ENCODE measurements around the gene TPGS2. TPM values are rescaled to one million over a fixed set of nuclear protein-coding genes. Genes with fewer than 3 reads are reported as not detected.

Gene TPGS2
- polyA plus RNA-seq, 2 of the 4 experiments (the other 2 are of a cell fraction): 71.9 to 143 TPM

DNA sequence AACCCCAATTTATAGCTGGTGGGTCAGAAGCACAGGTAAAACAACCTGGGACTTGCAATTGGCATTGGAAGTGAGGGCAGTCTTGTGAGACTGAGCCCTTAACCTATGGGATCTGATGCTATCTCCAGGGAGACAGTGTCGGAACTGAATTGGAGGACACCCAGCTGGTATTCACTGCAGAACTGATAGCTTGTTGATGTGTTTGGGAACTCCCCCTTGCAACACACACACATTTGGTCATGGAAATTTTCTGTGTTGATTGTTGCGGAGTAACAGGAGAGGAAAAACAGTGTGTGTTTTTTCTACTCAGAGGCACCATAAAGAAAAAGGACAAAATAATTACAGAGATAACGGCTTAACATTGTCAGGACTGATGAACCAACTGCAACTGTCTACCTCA is 16.1 kb downstream of the TPGS2 start:
- DNase-seq (ENCODE audit: low read depth in 1 of 2, low spot score in 1 of 2) (no peak), ATAC-seq (no peak), FAIRE-seq (no peak)
- H3K4me3 ChIP-seq: no peak overlapping the region
- TF ChIP-seq, protein P1, sequence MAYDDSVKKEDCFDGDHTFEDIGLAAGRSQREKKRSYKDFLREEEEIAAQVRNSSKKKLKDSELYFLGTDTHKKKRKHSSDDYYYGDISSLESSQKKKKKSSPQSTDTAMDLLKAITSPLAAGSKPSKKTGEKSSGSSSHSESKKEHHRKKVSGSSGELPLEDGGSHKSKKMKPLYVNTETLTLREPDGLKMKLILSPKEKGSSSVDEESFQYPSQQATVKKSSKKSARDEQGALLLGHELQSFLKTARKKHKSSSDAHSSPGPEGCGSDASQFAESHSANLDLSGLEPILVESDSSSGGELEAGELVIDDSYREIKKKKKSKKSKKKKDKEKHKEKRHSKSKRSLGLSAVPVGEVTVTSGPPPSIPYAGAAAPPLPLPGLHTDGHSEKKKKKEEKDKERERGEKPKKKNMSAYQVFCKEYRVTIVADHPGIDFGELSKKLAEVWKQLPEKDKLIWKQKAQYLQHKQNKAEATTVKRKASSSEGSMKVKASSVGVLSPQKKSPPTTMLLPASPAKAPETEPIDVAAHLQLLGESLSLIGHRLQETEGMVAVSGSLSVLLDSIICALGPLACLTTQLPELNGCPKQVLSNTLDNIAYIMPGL (CRISPR knock-in tag; IDR thresholded peaks at IDR 0.05; ENCODE audit: borderline replicate concordance): no peak
- TF ChIP-seq RNF2 (IDR thresholded peaks at IDR 0.05; ENCODE audit: borderline replicate concordance, low read depth) (no peak), EP300 (IDR thresholded peaks at IDR 0.05) (no peak), CHD2 (IDR thresholded peaks at IDR 0.05; ENCODE audit: low read length, partially characterized antibody) (no peak), PHF8 (IDR thresholded peaks at IDR 0.05; ENCODE audit: borderline replicate concordance, low read depth) (no peak), ZFP36 (IDR thresholded peaks at IDR 0.05; ENCODE audit: borderline replicate concordance, partially characterized antibody) (no peak), ZNF302 (CRISPR knock-in tag; IDR thresholded peaks at IDR 0.05) (no peak), RARB (CRISPR knock-in tag; IDR thresholded peaks at IDR 0.05) (no peak), NR3C1 (IDR thresholded peaks at IDR 0.05) (no peak), FOSL2 (IDR thresholded peaks at IDR 0.05) (no peak), FOSL2 (CRISPR knock-in tag; IDR thresholded peaks at IDR 0.05) (no peak), TFCP2L1 (CRISPR knock-in tag; IDR thresholded peaks at IDR 0.05) (no peak), KDM1A (IDR thresholded peaks at IDR 0.05; ENCODE audit: low read depth) (no peak)
- TF ChIP-seq, protein P2, sequence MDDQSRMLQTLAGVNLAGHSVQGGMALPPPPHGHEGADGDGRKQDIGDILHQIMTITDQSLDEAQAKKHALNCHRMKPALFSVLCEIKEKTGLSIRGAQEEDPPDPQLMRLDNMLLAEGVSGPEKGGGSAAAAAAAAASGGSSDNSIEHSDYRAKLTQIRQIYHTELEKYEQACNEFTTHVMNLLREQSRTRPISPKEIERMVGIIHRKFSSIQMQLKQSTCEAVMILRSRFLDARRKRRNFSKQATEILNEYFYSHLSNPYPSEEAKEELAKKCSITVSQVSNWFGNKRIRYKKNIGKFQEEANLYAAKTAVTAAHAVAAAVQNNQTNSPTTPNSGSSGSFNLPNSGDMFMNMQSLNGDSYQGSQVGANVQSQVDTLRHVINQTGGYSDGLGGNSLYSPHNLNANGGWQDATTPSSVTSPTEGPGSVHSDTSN (IDR thresholded peaks at IDR 0.05): no peak
- 85% methylated on average over 3 of the region's 3 CpGs for WGBS (ENCODE audit: missing lambda C conversion rate)
- H3K4me1 ChIP-seq: no peaks in the 10 kb centered on the region
- no peak overlapping the region for H3K4me2 ChIP-seq
- no peaks in the 10 kb centered on the region for H3K9me3 ChIP-seq
- CTCF ChIA-PET: interaction anchor here (0.9 kb wide), 1 partner anchor 8 kb away, joined by 3 read pairs; no protein-coding TSS in a partner anchor
- no peak overlapping the region for H3K27ac ChIP-seq
- POLR2A ChIA-PET: no interaction called here

DNA sequence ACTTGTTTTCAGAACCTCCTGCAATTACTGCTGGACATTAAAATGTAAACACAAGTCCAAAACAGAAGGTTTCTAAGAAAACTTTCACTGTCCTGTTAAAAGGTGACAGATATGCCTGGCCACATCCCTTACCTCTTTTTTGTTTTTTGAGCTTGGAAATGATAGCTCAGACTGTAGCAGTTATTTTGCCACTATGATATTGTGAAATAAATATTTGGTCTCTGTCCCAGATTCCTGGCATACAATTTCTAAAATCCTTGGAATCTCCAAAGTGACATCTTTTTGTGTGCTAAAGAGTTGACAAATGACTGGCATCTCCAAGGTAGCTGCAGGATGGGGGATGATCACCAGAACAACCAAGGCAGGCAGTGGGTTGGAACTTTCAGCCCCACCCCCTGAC is 16.8 kb downstream of the TPGS2 start:
- ChIA-PET POLR2A (no interaction called here), CTCF (interaction anchor here (0.9 to 1.4 kb wide), 2 partner anchors 9 to 17 kb away, joined by 3 read pairs; partner anchors contain the start of genes KIAA1328 and TPGS2)
- H3K4me1 ChIP-seq: no peaks in the 10 kb centered on the region
- no peak overlapping the region for H3K27ac ChIP-seq
- FAIRE-seq (no peak), ATAC-seq (no peak), DNase-seq (ENCODE audit: low read depth in 1 of 2, low spot score in 1 of 2) (no peak)
- H3K9me3 ChIP-seq: no peaks in the 10 kb centered on the region
- H3K4me3 ChIP-seq: no peak overlapping the region
- no peak for TF ChIP-seq HOXB5 (CRISPR knock-in tag; IDR thresholded peaks at IDR 0.05)
- no peak for TF ChIP-seq SMC3 (IDR thresholded peaks at IDR 0.05)
- no peak for TF ChIP-seq HDAC2 (IDR thresholded peaks at IDR 0.05)
- no peak for TF ChIP-seq MYC (IDR thresholded peaks at IDR 0.05; ENCODE audit: borderline replicate concordance, low read length)
- no peak for TF ChIP-seq CBX8 (IDR thresholded peaks at IDR 0.05)
- no peak for TF ChIP-seq CHD4 (IDR thresholded peaks at IDR 0.05; ENCODE audit: borderline replicate concordance)
- no peak for TF ChIP-seq NPAS2 (CRISPR knock-in tag; IDR thresholded peaks at IDR 0.05; ENCODE audit: borderline replicate concordance)
- no peak for TF ChIP-seq ZSCAN20 (CRISPR knock-in tag; IDR thresholded peaks at IDR 0.05)
- TF ChIP-seq, protein P3, sequence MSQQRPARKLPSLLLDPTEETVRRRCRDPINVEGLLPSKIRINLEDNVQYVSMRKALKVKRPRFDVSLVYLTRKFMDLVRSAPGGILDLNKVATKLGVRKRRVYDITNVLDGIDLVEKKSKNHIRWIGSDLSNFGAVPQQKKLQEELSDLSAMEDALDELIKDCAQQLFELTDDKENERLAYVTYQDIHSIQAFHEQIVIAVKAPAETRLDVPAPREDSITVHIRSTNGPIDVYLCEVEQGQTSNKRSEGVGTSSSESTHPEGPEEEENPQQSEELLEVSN (IDR thresholded peaks at IDR 0.05; ENCODE audit: borderline replicate concordance, low read depth): no peak
- TF ChIP-seq POLR2AphosphoS2 (conservative IDR thresholded peaks at IDR 0.05; ENCODE audit: low read length): no peak
- TF ChIP-seq MAZ (IDR thresholded peaks at IDR 0.05; ENCODE audit: borderline replicate concordance, low read depth, low read length): no peak
- TF ChIP-seq FOXS1 (CRISPR knock-in tag; IDR thresholded peaks at IDR 0.05): no peak
- TF ChIP-seq, protein P4, sequence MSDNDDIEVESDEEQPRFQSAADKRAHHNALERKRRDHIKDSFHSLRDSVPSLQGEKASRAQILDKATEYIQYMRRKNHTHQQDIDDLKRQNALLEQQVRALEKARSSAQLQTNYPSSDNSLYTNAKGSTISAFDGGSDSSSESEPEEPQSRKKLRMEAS (IDR thresholded peaks at IDR 0.05): no peak
- TF ChIP-seq HOXB13 (CRISPR knock-in tag; IDR thresholded peaks at IDR 0.05; ENCODE audit: low read depth): no peak
- H3K4me2 ChIP-seq: no peak overlapping the region

Data from A549 (cell line).